Measurements from ENCODE around the gene CELA1.

DNA sequence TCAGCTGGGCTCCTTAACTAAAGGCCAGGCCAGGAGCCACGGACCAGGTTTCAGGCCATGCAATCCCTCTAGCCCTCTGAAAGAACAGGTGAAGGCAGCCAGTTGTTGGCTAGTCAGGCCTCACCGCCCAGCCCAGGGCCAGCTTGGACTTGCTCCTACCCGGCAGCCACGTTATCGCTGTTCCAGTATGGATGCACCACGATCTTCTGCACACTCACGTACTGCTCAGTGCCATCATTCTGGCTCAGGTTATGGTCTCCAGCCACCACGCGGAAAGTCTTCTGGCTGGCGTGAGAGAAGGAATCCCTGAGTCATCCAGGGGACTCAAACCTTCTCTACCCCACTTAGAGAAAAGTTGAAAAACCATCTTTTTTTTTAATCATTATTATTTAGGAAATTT, 4.1 kb downstream of the CELA1 start:
- TF ChIP-seq NR2C2 (IDR thresholded peaks at IDR 0.05; ENCODE audit: borderline replicate concordance, control insufficient read depth, insufficient read length, low read depth), result no peak
- TF ChIP-seq SUZ12 (IDR thresholded peaks at IDR 0.05; ENCODE audit: unreplicated experiment), result no peak
- TF ChIP-seq, protein P1, sequence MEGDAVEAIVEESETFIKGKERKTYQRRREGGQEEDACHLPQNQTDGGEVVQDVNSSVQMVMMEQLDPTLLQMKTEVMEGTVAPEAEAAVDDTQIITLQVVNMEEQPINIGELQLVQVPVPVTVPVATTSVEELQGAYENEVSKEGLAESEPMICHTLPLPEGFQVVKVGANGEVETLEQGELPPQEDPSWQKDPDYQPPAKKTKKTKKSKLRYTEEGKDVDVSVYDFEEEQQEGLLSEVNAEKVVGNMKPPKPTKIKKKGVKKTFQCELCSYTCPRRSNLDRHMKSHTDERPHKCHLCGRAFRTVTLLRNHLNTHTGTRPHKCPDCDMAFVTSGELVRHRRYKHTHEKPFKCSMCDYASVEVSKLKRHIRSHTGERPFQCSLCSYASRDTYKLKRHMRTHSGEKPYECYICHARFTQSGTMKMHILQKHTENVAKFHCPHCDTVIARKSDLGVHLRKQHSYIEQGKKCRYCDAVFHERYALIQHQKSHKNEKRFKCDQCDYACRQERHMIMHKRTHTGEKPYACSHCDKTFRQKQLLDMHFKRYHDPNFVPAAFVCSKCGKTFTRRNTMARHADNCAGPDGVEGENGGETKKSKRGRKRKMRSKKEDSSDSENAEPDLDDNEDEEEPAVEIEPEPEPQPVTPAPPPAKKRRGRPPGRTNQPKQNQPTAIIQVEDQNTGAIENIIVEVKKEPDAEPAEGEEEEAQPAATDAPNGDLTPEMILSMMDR (IDR thresholded peaks at IDR 0.05 in 2 of 3, conservative IDR thresholded peaks at IDR 0.05 in 1 of 3; ENCODE audit: control insufficient read depth in 2 of 3, extremely low read depth in 1 of 3, insufficient read depth in 1 of 3, low read depth in 3 of 3, low read length in 3 of 3), result no peak
- no peak for TF ChIP-seq POLR2AphosphoS5 (IDR thresholded peaks at IDR 0.05; ENCODE audit: low read length)
